Measurements from ENCODE around the gene SH3BP1.

Gene SH3BP1

DNA sequence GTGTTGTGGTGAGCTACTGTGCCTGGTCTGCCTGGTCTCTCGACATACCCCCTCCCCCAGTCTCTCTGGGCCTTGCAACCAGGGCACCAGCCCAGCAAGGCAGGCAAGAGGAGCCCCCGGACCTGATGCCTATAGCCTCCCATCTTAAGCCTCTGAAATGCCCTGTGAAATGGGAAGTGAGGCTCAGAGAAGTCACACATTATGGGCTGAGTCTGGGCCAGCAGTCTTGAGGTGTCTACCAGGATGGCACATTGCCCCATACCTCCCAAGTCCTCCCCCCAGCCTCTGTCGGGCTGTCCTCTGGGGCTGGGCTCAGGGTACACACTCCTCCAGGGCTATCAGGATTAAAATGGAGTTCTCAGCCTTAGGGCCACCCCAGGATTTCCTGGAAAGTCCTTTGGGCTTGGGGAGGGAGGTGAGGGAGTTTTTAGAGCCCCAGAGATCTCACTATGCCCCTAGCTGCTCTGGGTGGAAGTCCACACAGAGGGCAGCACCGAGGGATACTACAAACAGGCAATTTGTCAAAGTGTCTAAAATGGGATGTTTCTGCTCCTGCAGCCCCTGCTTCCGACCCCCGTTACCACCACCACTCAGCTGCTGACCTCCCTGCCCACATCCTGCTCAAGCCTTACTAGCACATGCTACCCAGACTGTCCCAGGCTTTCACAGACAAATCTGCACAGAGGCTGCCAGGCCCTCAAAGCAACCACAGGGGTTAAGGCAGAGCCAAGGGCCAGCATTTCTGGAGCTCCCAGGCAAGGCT lies 3.1 kb upstream of the SH3BP1 start:
- ChIA-PET POLR2A (ENCODE audit: low non-redundant PET) (no interaction called here), CTCF (interaction anchor here (0.5 to 1.1 kb wide), 2 partner anchors 30 to 35 kb away, joined by 3 to 4 read pairs; no protein-coding TSS in a partner anchor)
- H3K27ac ChIP-seq, result peak overlapping the region; percentile 46
- DNase-seq (ENCODE audit: low spot score), result no peak
- TF ChIP-seq, protein P1, sequence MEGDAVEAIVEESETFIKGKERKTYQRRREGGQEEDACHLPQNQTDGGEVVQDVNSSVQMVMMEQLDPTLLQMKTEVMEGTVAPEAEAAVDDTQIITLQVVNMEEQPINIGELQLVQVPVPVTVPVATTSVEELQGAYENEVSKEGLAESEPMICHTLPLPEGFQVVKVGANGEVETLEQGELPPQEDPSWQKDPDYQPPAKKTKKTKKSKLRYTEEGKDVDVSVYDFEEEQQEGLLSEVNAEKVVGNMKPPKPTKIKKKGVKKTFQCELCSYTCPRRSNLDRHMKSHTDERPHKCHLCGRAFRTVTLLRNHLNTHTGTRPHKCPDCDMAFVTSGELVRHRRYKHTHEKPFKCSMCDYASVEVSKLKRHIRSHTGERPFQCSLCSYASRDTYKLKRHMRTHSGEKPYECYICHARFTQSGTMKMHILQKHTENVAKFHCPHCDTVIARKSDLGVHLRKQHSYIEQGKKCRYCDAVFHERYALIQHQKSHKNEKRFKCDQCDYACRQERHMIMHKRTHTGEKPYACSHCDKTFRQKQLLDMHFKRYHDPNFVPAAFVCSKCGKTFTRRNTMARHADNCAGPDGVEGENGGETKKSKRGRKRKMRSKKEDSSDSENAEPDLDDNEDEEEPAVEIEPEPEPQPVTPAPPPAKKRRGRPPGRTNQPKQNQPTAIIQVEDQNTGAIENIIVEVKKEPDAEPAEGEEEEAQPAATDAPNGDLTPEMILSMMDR (conservative IDR thresholded peaks at IDR 0.05; ENCODE audit: low read depth), result no peak

DNA sequence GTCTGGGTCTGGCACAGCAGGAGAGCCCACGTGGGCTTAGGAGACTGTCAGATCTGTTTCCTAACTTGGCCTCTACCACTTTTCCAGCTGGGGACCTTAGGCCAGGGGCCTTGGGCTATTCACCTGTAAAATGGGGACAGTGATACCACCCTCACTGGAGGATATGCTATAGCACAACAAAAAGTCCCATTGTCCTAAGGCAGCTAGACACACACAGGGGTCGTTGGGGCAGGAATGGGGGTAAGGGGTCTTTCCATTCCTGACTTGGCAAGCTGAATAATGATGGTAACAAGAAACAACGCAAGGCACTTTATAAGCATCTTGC lies 2.6 kb upstream of the SH3BP1 start:
- DNase-seq (ENCODE audit: low spot score), result no peak
- POLR2A ChIA-PET (ENCODE audit: low non-redundant PET), result no interaction called here
- CTCF ChIA-PET, result interaction anchor here (1.0 kb wide), 1 partner anchor 30 kb away, joined by 4 read pairs; no protein-coding TSS in a partner anchor
- peak overlapping the region; percentile 46 for H3K27ac ChIP-seq
- TF ChIP-seq, protein P1 (conservative IDR thresholded peaks at IDR 0.05; ENCODE audit: low read depth), result no peak

DNA sequence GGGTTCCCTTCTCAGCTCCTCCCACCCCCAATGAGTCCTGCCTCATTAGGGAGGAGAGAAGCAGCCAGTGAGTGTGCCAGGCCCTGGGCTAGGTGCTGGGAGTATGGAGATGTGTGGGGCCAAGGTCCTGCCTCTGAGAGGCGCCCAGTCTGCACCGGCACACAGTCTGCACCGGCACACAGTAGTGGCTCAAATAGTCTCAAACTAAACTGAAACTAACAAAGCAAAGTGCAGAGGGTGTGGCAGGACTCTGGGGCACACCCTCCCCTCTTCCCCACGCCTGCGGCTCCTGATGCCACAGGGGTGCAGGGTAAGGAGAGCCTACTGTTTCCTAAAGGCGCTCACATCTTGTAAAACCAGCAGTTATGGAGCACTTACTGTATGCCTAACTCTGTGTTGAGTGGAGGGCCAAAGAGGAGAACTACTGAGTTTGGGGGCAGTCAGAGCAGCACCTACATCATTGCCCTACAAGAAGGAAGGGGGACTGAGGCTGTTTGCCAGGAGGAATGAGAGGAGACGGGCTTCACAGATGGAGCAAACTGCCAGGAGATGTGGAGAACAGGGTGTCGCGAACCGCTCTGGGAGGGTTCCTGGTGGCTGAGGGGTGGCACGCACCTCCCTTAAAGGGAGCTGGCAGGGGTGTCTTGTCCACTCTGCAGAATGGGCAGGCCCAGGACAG lies 939 bp upstream of the SH3BP1 start:
- DNase-seq (ENCODE audit: low spot score), result no peak
- TF ChIP-seq, protein P1 (conservative IDR thresholded peaks at IDR 0.05; ENCODE audit: low read depth), result no peak
- POLR2A ChIA-PET (ENCODE audit: low non-redundant PET), result no interaction called here
- peak overlapping the region; percentile 73 for H3K27ac ChIP-seq
- CTCF ChIA-PET, result no interaction called here

DNA sequence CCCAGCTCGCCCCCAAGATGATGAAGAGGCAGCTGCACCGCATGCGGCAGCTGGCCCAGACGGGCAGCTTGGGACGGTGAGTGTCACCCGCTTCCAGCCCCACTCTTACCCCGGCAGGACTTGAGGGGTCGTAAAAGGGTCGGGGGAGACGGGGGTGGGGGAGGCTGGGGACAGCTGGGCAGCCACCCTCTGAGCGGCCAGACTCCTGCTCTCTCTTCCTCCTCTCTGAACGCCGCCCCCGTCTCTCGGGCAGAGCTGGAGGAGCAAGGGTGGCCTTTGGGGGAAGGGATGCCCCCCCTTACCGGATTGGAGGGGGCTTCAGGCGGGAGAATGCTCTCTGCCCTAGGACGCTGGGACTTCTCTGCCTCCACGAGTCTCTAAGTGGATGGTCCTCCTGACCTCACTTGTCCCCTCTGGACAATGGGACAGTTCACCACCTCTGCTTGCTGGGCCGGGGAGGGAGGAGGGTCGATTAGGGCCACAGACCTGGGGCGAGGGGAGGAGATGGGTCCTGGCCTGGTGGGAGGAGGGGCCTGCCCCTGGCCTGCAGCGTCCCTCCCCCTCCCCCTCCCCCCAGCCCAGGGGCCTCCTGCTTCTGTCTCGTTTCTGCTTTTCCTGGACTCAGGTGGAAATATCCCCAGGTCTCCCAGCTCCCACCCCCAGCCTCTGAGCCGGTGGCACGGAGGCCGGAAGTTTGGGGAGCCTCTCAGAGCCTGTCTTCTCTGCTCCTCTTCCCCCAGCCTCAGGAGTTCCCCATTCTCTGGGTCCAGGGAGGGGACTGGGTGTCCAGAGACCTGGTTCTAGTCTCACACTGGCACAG lies 512 bp downstream of the SH3BP1 start:
- H3K27ac ChIP-seq, result peak overlapping the region; percentile 73
- DNase-seq (ENCODE audit: low spot score), result no peak
- ChIA-PET POLR2A (ENCODE audit: low non-redundant PET) (interaction anchor here (0.6 kb wide), 1 partner anchor 144 kb away, joined by 3 read pairs; no protein-coding TSS in a partner anchor), CTCF (interaction anchor here (0.6 to 1.6 kb wide), 2 partner anchors 41 to 96 kb away, joined by 3 read pairs; no protein-coding TSS in a partner anchor)
- TF ChIP-seq, protein P1 (conservative IDR thresholded peaks at IDR 0.05; ENCODE audit: low read depth), result no peak

DNA sequence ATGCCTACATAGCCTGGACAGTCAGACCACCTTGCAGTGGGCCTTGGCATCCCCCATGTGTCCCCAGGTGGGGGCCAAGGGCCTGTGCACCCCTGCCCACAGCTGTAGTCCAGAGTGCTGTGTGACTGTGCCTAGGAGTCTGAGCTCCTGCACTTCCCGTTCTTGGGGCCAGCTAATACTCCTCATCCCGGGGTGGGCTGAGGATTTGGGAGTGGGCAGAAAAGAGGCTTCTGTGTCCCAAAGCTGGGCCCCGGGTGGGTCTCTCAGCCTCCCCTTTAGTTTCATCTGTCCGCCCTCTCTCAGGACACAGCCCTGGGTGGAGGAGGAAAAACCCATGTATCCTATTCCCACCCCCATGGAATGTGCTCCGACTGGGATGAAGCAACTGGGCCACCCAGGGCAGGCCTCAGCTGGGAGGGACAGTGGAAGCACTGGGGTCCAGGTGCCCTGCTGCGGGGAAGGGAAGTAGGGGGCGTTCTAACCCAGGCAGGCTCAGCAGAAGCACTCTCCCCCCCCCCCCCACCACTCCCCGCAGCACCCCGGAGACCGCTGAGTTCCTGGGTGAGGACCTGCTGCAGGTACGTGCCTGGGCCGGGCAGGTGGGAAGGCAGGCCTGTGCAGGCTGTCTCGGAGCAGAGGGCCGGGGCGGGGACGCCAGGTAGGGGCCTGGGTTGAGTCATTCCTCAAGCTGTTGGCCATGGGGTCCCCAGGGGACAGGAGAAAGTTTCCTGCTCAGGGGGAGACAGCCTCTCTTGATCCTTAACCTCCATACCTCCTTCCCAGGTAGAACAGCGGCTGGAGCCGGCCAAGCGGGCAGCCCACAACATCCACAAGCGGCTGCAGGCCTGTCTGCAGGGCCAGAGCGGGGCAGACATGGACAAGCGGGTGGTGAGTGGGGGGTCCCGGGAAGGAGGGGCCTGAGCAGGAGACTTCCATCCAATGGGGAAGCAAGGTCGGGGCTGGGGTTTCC lies 1.4 kb downstream of the SH3BP1 start:
- H3K27ac ChIP-seq, result peak overlapping the region; percentile 73
- TF ChIP-seq, protein P1 (conservative IDR thresholded peaks at IDR 0.05; ENCODE audit: low read depth), result no peak
- POLR2A ChIA-PET (ENCODE audit: low non-redundant PET), result no interaction called here
- no peak for DNase-seq (ENCODE audit: low spot score)
- CTCF ChIA-PET, result interaction anchor here (0.6 to 1.6 kb wide), 4 partner anchors 17 to 382 kb away, joined by 3 to 4 read pairs (median 3); no protein-coding TSS in a partner anchor

Measured in RWPE1 (cell line).